ENCODE data around the gene WIZ. TPM values are rescaled to one million over a fixed set of nuclear protein-coding genes. Genes with fewer than 3 reads are reported as not detected.

WIZ gene
- total RNA-seq, 1 donor = 12.7 TPM

GRCh38 chr19:15448044-15448777, 1.5 kb downstream of the WIZ start:
- no peak for DNase-seq (ENCODE audit: low read depth in 2 of 3, low spot score in 2 of 3)

- no peak for DNase-seq (ENCODE audit: low read depth in 2 of 3, low spot score in 2 of 3)
Observed at GRCh38 chr19:15447057-15447456, 2.7 kb downstream of the WIZ start.

GRCh38 chr19:15445807-15446376, 3.9 kb downstream of the WIZ start:
- no peak for DNase-seq (ENCODE audit: low read depth in 2 of 3, low spot score in 2 of 3)

GRCh38 chr19:15445227-15445605, 4.5 kb downstream of the WIZ start:
- DNase-seq (ENCODE audit: low read depth in 2 of 3, low spot score in 2 of 3) = no peak

GRCh38 chr19:15444505-15445226, 5.1 kb downstream of the WIZ start:
- DNase-seq (ENCODE audit: low read depth in 2 of 3, low spot score in 2 of 3) = no peak

GRCh38 chr19:15443838-15444237, 5.9 kb downstream of the WIZ start:
- DNase-seq (ENCODE audit: low read depth in 2 of 3, low spot score in 2 of 3) = no peak

GRCh38 chr19:15443325-15443724, 6.4 kb downstream of the WIZ start:
- no peak for DNase-seq (ENCODE audit: low read depth in 2 of 3, low spot score in 2 of 3)

- no peak for DNase-seq (ENCODE audit: low read depth in 2 of 3, low spot score in 2 of 3)
Observed at GRCh38 chr19:15442142-15442920, 7.4 kb downstream of the WIZ start.

GRCh38 chr19:15441317-15441716, 8.4 kb downstream of the WIZ start:
- DNase-seq (ENCODE audit: low read depth in 2 of 3, low spot score in 2 of 3) = no peak

- no peak for DNase-seq (ENCODE audit: low read depth in 2 of 3, low spot score in 2 of 3)
Observed at GRCh38 chr19:15439821-15440641, 9.7 kb downstream of the WIZ start.

GRCh38 chr19:15439078-15439799, 10.5 kb downstream of the WIZ start:
- no peak for DNase-seq (ENCODE audit: low read depth in 2 of 3, low spot score in 2 of 3)

- no peak for DNase-seq (ENCODE audit: low read depth in 2 of 3, low spot score in 2 of 3)
Observed at GRCh38 chr19:15438577-15438976, 11.2 kb downstream of the WIZ start.

GRCh38 chr19:15438124-15438496, 11.6 kb downstream of the WIZ start:
- DNase-seq (ENCODE audit: low read depth in 2 of 3, low spot score in 2 of 3) = no peak

GRCh38 chr19:15437355-15438123, 12.2 kb downstream of the WIZ start:
- DNase-seq (ENCODE audit: low read depth in 2 of 3, low spot score in 2 of 3) = no peak

GRCh38 chr19:15436826-15437110, 13.0 kb downstream of the WIZ start:
- DNase-seq (ENCODE audit: low read depth in 2 of 3, low spot score in 2 of 3) = no peak

GRCh38 chr19:15436012-15436825, 13.5 kb downstream of the WIZ start:
- no peak for DNase-seq (ENCODE audit: low read depth in 2 of 3, low spot score in 2 of 3)

GRCh38 chr19:15433519-15434069, 16.2 kb downstream of the WIZ start:
- no peak for DNase-seq (ENCODE audit: low read depth in 2 of 3, low spot score in 2 of 3)
